ENCODE measurements around the gene PIK3R1.

DNA sequence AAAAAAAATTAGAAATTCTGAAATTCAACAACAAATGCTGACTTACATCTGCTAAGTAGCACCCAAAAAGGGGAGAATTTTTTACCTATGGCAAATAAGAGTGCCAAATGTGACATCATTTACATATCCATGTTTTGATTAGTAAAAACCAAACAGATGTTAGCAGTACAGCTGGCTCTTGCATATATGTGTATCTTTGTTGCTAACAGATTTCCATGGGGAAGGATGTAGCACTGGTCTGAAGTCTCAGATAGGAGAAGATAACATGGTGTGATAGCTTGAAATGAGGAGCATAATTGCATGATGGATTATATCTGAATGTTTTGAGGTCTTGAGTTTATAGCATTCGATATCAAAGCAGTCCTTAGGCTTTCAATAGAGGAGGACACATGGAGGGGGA lies 17.5 kb downstream of the PIK3R1 start:
- TF ChIP-seq EZH2 (IDR thresholded peaks at IDR 0.05; ENCODE audit: borderline replicate concordance, low read depth, low read length, severe bottlenecking), result no peak
- TF ChIP-seq, protein P1, sequence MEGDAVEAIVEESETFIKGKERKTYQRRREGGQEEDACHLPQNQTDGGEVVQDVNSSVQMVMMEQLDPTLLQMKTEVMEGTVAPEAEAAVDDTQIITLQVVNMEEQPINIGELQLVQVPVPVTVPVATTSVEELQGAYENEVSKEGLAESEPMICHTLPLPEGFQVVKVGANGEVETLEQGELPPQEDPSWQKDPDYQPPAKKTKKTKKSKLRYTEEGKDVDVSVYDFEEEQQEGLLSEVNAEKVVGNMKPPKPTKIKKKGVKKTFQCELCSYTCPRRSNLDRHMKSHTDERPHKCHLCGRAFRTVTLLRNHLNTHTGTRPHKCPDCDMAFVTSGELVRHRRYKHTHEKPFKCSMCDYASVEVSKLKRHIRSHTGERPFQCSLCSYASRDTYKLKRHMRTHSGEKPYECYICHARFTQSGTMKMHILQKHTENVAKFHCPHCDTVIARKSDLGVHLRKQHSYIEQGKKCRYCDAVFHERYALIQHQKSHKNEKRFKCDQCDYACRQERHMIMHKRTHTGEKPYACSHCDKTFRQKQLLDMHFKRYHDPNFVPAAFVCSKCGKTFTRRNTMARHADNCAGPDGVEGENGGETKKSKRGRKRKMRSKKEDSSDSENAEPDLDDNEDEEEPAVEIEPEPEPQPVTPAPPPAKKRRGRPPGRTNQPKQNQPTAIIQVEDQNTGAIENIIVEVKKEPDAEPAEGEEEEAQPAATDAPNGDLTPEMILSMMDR (IDR thresholded peaks at IDR 0.05; ENCODE audit: borderline replicate concordance, extremely low read depth, low read length, poor library complexity, severe bottlenecking), result no peak
